HepG2 (cell line): ENCODE data around the gene ONECUT1. TPM values are rescaled to one million over a fixed set of nuclear protein-coding genes. Genes with fewer than 3 reads are reported as not detected.
A peak's percentile ranks its signal among the peaks of the same experiment; 100 is the strongest.

Experiments used
- ATF1 ChIP-seq: IDR thresholded peaks from 2 replicates; pipeline ENCODE4 v1.6.1; 2016; ENCODE audit warnings: mild to moderate bottlenecking, control low read depth
- BHLHE40 ChIP-seq: IDR thresholded peaks from 2 replicates; pipeline ENCODE4 v1.6.1; 2011; ENCODE audit warnings: low read length, improper control_type of control experiment
- CHCHD3 ChIP-seq: sonication (generic); formaldehyde crosslinking; IDR thresholded peaks from 2 replicates; pipeline ENCODE4 v1.8.0; 2022; ENCODE audit warnings: mild to moderate bottlenecking, missing genetic modification reagents, moderate library complexity
- FOXC1 ChIP-seq: sonication (generic); formaldehyde crosslinking; IDR thresholded peaks from 2 replicates; pipeline ENCODE4 v1.8.0; 2022; ENCODE audit warnings: mild to moderate bottlenecking, missing genetic modification reagents, borderline replicate concordance
- FOXP1 ChIP-seq, 2 experiments: fragments of 450-650 bp in 1 of 2; IDR thresholded peaks; 2 replicates each; pipeline ENCODE4 v1.6.1; 2017 to 2018; ENCODE audit warnings: antibody characterized with exemption in 1 of 2
- SRF ChIP-seq: IDR thresholded peaks from 2 replicates; pipeline ENCODE4 v1.6.1; 2011; ENCODE audit warnings: mild to moderate bottlenecking, low read depth, low read length, moderate library complexity
- ZBTB46 ChIP-seq: sonication (generic); formaldehyde crosslinking; IDR thresholded peaks from 2 replicates; pipeline ENCODE4 v1.4.0; 2020; ENCODE audit warnings: mild to moderate bottlenecking, missing genetic modification reagents, borderline replicate concordance
- ZC3H13 ChIP-seq: sonication (generic); formaldehyde crosslinking; IDR thresholded peaks from 2 replicates; pipeline ENCODE4 v1.8.1; 2023; ENCODE audit warnings: mild to moderate bottlenecking, missing genetic modification reagents, moderate library complexity
- ZNF382 ChIP-seq: sonication (generic); formaldehyde crosslinking; IDR thresholded peaks from 2 replicates; pipeline ENCODE4 v1.5.0; 2020; ENCODE audit warnings: missing genetic modification reagents, mild to moderate bottlenecking, borderline replicate concordance
- ZNF496 ChIP-seq: sonication (generic); formaldehyde crosslinking; IDR thresholded peaks from 2 replicates; pipeline ENCODE4 v1.8.1; 2023; ENCODE audit warnings: mild to moderate bottlenecking, moderate library complexity, missing genetic modification reagents; ENCODE audit not compliant: insufficient replicate concordance
- ZNF543 ChIP-seq: sonication (generic); formaldehyde crosslinking; IDR thresholded peaks from 2 replicates; pipeline ENCODE4 v1.4.0; 2020; ENCODE audit warnings: mild to moderate bottlenecking, missing genetic modification reagents
- ZNF616 ChIP-seq: sonication (generic); formaldehyde crosslinking; IDR thresholded peaks from 2 replicates; pipeline ENCODE4 v1.5.0; 2020; ENCODE audit warnings: low read depth, mild to moderate bottlenecking, missing genetic modification reagents
- ZNF619 ChIP-seq: sonication (generic); formaldehyde crosslinking; IDR thresholded peaks from 2 replicates; pipeline ENCODE4 v1.4.0; 2020; ENCODE audit warnings: mild to moderate bottlenecking, missing genetic modification reagents
- ZSCAN25 ChIP-seq: sonication (generic); formaldehyde crosslinking; IDR thresholded peaks from 2 replicates; pipeline ENCODE4 v1.8.0; 2022; ENCODE audit warnings: mild to moderate bottlenecking, missing genetic modification reagents
- ZUFSP ChIP-seq: sonication (generic); formaldehyde crosslinking; IDR thresholded peaks from 2 replicates; pipeline ENCODE4 v1.9.0; 2021; ENCODE audit warnings: missing genetic modification reagents, mild to moderate bottlenecking, borderline replicate concordance
- polyA plus RNA-seq, 8 experiments: library from polyadenylated mRNA; depleted of rRNA in 3 of 8; stranded (reverse) in 7 of 8; unstranded in 1 of 8; fragments of >200 nt; fragmentation: Illumina TruSeq in 4 of 8; extraction: Trizol in 4 of 8; gene quantifications; 2 replicates each; pipeline versions ENCODE4 v1.2.1 to v1.2.3, GENCODE V29; 2011 to 2016; ENCODE audit warnings: low read depth in 4 of 8, missing spikeins in 1 of 8, mixed read lengths in 1 of 8; ENCODE audit not compliant: insufficient read depth in 1 of 8
- total RNA-seq, 5 experiments: library from RNA; depleted of rRNA; stranded (reverse); fragments of >200 nt; fragmentation: Illumina TruSeq; extraction: Trizol; gene quantifications; 2 replicates each; pipeline ENCODE4 v1.2.3, GENCODE V29; 2016; ENCODE audit warnings: low read depth in 1 of 5
- TF ChIP-seq, protein P1 (sequence below): sonication (generic); formaldehyde crosslinking; IDR thresholded peaks from 2 replicates; pipeline ENCODE4 v1.4.0; 2020; ENCODE audit warnings: missing genetic modification reagents, mild to moderate bottlenecking, borderline replicate concordance
- TF ChIP-seq, protein P2 (sequence below): sonication (generic); formaldehyde crosslinking; IDR thresholded peaks from 2 replicates; pipeline ENCODE4 v1.5.0; 2020; ENCODE audit warnings: missing genetic modification reagents, mild to moderate bottlenecking, borderline replicate concordance
- TF ChIP-seq, protein P3 (sequence below): sonication (generic); formaldehyde crosslinking; IDR thresholded peaks from 2 replicates; pipeline ENCODE4 v1.5.1; 2020; ENCODE audit warnings: mild to moderate bottlenecking, missing genetic modification reagents

The ONECUT1 gene
- total and polyA plus RNA-seq, 2 of the 13 experiments (the other 11 are each of a cell fraction or from before 2014, with no cell fraction given) = 3.5 to 9.1 TPM

- TF ChIP-seq, protein P1, sequence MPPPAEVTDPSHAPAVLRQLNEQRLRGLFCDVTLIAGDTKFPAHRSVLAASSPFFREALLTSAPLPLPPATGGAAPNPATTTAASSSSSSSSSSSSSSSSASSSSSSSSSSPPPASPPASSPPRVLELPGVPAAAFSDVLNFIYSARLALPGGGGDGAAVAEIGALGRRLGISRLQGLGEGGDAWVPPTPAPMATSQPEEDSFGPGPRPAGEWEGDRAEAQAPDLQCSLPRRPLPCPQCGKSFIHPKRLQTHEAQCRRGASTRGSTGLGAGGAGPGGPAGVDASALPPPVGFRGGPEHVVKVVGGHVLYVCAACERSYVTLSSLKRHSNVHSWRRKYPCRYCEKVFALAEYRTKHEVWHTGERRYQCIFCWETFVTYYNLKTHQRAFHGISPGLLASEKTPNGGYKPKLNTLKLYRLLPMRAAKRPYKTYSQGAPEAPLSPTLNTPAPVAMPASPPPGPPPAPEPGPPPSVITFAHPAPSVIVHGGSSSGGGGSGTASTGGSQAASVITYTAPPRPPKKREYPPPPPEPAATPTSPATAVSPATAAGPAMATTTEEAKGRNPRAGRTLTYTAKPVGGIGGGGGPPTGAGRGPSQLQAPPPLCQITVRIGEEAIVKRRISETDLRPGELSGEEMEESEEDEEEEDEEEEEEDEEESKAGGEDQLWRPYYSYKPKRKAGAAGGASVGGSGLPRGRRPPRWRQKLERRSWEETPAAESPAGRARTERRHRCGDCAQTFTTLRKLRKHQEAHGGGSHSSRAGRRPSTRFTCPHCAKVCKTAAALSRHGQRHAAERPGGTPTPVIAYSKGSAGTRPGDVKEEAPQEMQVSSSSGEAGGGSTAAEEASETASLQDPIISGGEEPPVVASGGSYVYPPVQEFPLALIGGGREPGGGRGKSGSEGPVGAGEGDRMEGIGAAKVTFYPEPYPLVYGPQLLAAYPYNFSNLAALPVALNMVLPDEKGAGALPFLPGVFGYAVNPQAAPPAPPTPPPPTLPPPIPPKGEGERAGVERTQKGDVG = no peak
- peak; percentile 9; the same call in 1 of the 2 replicates for TF ChIP-seq CHCHD3 (CRISPR knock-in tag)
- no peak for TF ChIP-seq ZNF496 (CRISPR knock-in tag)
- TF ChIP-seq FOXP1 (IDR thresholded peaks at IDR 0.05) = no peak
- TF ChIP-seq FOXP1 (CRISPR knock-in tag; IDR thresholded peaks at IDR 0.05) = no peak
- no peak for TF ChIP-seq ZBTB46 (CRISPR knock-in tag)
- TF ChIP-seq, protein P2, sequence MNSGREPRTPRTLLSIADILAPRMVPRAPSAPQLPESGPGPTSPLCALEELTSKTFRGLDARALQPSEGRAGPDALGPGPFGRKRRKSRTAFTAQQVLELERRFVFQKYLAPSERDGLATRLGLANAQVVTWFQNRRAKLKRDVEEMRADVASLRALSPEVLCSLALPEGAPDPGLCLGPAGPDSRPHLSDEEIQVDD (CRISPR knock-in tag) = no peak
- peak; percentile 25; the same call in 1 of the 2 replicates for TF ChIP-seq FOXC1 (CRISPR knock-in tag)
- no peak for TF ChIP-seq SRF
- TF ChIP-seq ATF1 (CRISPR knock-in tag) = no peak
- TF ChIP-seq ZUFSP (CRISPR knock-in tag) = no peak
- TF ChIP-seq ZNF382 (CRISPR knock-in tag) = no peak
- TF ChIP-seq ZNF619 (CRISPR knock-in tag) = peak; percentile 53; the same call in 1 of the 2 replicates
- TF ChIP-seq BHLHE40 = no peak
- no peak for TF ChIP-seq ZSCAN25
- peak; percentile 81 for TF ChIP-seq ZC3H13 (CRISPR knock-in tag)
- TF ChIP-seq, protein P3, sequence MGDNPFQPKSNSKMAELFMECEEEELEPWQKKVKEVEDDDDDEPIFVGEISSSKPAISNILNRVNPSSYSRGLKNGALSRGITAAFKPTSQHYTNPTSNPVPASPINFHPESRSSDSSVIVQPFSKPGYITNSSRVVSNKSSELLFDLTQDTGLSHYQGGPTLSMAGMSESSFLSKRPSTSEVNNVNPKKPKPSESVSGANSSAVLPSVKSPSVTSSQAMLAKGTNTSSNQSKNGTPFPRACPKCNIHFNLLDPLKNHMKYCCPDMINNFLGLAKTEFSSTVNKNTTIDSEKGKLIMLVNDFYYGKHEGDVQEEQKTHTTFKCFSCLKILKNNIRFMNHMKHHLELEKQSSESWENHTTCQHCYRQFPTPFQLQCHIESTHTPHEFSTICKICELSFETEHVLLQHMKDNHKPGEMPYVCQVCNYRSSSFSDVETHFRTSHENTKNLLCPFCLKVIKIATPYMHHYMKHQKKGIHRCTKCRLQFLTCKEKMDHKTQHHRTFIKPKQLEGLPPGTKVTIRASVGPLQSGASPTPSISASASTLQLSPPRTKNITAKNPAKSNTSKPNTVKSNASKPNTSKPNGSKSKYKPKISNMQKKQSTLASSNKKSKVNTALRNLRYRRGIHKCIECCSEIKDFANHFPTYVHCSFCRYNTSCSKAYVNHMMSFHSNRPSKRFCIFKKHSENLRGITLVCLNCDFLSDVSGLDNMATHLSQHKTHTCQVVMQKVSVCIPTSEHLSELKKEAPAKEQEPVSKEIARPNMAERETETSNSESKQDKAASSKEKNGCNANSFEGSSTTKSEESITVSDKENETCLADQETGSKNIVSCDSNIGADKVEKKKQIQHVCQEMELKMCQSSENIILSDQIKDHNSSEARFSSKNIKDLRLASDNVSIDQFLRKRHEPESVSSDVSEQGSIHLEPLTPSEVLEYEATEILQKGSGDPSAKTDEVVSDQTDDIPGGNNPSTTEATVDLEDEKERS (CRISPR knock-in tag) = no peak
- TF ChIP-seq ZNF616 = no peak
- 0 out of 2 replicates have a peak, but pooled peaks have one; percentile 37 for TF ChIP-seq ZNF543 (CRISPR knock-in tag)
Measured at GRCh38 chr15:52789008-52789600, 1.0 kb downstream of the ONECUT1 start (continued).
